HG03469 (cell line): ENCODE results near the gene IL4I1.

Source experiments
- ATAC-seq: cut with Tn5 transposase; IDR thresholded peaks from one replicate; pipeline ENCODE4 v1.9.1; 2021; ENCODE audit warnings: mild to moderate bottlenecking, moderate library complexity, moderate number of reproducible peaks; ENCODE audit not compliant: unreplicated experiment

IL4I1 gene

DNA sequence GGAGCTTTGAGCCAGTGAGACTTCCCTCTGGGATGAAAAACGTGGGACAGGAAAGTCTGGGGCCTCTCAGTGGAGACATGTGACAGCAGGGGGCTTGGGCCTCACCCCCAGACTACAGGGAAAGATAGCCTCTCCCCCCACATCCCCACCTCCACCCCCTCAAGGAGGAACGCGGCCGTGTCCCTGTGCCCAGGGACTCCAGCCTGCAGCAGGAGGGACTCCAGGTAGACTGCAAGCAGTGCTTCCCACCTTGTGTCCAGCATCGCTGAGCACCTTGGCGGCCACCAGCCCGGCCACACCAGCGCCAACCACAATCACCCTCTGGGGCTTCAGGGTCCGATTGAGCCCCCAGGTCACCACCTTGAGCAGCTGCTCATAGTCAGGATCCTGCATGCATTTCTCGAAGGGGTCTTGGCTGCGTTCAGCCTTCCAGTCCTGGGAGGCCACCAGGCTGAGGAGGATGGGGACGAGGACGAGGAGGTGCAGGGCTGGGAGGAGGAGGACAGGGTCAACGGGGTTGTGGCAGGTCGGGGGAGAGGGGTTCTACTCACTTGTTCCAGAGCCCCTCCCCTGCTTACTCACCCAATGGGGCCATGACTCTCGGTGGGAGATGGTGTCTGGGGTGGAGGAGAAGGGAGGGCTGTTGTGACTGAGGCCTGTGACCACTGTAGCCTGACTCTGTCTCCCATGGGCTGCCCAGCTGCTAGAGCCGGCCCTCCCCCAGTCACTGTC lies 955 bp downstream of the IL4I1 start:
- no peak for ATAC-seq

DNA sequence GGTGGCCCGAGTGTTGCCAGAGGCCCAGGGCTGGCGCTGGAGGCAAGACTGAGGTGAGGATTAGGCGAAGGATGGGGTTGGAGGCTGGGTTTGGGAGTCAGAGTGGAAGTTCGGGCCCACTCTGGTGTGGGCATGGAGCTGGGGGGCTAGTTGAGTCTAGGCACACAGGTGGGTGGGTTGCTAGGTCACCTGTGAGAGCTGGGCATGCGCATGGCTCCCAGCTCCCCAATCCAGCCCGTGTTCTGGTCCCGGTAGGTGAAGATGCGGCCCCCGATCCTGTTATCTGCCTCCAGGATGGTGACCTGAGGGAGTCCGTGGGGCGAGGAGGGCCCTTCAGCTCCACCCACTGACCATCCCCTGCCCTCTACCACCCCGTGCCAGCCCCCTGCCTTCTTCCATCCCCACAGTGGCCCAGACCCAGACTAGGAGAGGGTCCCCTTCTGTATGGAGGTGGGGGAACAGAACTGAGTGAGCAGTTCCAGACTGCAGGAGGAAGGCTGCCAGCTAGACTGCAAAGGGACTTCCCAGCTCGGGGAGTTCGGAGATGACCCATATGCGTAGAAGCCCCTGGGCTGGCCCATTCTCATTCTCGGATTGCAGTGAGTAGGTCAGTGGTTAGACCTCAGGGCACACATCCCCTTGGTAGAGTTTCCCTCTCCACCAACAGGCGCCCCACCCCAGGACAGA lies 1.7 kb downstream of the IL4I1 start:
- no peak for ATAC-seq

DNA sequence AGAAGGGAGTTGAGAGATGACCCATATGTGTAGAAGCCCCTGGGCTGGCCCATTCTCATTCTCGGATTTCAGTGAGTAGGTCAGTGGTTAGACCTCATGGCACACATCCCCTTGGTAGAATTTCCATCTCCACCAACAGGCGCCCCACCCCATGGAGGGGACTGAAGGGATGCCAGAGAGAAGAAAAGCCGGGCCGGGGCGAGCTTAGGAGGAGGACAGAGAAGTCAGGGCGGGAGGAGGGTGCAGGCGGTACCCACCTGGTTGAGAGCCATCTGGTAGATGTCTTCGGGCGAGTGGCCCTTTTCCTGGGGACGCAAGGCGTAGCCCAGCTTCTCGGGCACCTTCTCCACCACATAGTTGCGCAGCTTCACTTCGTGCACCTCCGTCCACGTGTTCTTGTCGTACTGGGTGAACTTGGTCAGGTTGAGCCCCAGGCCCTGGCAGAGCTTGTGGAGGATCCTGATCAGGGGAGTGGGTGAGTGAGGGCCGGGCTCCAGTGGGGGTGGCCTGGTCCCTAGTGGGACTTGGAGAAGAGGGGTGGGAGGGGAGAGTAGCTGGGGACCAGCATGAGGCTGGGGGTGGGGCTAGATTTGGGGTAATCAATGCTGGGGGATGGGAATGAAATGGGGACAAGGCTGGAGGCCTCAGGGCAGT lies 2.5 kb downstream of the IL4I1 start:
- ATAC-seq: no peak

DNA sequence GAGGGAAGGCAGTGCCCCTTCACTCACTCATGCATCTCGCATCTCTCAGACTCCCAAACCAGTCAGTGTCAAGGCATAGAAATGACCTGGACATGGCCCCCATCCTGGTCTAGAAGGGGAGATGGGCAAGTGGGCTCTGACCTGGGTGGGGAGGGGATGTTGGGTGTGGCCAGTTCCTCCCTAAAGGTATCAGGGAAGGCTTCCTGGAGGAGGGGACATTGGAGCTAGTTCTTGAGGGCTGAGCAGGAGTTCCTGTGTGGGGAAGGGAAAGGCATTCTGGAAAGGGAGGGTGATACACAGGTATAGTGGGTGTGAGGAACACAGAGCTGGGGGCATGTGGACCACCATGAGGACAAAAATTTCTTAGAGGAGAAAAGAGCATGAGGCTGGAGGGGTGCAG lies 4.0 kb downstream of the IL4I1 start:
- no peak for ATAC-seq

DNA sequence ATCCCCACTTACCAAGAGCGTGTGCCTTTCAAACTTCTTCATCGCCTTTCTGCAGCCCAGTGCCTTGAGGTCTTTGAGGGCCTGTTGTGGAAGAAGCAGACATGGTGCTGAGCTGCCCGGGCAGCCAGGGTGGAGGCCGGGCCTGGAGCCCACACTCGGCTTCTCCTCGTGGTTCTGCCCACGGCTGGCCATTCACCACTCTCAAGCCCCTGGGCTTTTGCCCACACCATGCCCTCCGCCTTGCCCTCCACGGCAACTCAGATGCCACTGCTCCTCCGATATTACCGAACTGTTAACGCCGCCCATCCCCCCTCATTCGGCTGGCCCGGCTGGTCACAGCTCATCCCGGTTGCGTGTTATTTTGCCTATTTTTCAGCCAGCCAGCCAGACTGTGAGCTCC lies 5.3 kb downstream of the IL4I1 start:
- ATAC-seq: no peak

DNA sequence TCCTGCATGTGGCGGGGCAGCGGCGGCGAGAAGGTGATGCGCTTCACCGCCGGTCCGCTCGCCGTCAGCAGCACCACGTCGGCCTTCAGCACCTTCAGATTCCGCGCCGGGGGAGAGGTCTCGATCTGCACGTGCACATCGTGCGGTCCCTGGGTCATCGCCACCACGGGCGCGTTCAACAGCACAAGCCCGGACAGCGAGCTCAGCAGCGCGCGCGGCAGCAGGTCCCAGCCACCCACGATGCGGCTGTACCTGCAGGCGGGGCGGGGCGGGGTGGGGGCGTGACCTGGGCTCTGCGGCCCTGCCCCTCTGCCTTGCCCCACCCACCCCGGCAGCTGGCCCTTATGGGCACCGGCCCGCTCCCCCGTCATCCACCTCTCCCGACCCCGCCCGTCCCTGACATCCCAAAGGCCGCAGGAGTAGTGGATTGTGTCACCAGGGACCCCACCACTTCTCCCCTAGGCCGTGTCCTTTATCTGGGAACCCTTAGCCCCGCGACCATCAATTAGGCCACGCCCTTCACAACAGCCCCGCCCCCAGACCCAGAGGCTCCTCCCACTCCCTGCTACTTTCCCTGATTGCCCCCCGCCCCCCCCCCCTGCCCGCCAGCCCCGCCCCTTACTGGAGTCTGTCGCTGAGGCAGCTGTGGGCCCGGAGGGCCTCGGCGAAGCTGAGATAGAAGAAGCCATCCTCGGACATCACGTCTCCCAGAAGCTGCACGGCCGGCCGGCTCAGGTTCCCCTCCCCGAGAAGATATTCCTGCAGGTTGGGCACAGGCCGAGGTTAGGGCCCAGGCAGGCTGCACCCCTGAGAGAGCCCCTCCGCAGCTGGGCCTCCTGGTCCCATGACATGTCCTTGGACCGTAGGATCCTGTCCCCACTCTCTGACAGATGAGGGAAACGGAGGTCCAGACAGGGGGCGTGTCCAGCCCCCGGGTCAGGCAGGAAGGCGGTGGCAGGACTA lies 6.1 kb downstream of the IL4I1 start:
- ATAC-seq: no peak

DNA sequence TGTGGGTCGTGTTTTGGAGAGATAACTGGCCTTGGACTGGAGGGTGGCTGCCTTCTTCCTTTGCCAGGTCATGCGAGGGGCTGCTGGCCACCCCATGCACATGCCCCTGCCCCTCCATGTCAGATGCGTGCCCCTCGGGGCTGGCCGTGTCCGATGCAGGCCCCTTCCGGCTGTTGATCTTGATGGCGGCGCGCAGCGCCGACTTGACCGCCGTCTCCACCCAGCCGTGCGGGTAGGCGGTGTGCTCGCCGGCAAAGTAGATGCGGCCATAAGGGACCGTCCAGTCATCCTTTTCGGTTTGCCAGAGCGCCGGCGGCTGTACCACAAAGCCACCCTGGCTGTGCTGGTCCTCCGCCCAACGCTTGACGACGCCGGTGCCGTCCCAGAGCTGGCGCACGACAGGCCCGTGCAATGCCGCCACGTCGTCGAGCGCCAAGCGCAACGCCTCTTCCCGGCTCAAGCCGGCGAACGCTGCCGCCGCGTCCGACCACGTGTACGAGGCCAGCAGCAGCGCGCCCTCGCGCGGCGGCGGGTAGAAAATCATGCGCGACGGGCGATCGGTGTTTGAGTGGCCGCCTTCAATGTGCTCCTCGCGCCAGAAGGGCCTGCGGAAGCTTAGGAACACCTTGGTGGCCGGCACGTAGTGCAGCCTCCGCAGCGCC lies 6.9 kb downstream of the IL4I1 start:
- ATAC-seq: no peak

DNA sequence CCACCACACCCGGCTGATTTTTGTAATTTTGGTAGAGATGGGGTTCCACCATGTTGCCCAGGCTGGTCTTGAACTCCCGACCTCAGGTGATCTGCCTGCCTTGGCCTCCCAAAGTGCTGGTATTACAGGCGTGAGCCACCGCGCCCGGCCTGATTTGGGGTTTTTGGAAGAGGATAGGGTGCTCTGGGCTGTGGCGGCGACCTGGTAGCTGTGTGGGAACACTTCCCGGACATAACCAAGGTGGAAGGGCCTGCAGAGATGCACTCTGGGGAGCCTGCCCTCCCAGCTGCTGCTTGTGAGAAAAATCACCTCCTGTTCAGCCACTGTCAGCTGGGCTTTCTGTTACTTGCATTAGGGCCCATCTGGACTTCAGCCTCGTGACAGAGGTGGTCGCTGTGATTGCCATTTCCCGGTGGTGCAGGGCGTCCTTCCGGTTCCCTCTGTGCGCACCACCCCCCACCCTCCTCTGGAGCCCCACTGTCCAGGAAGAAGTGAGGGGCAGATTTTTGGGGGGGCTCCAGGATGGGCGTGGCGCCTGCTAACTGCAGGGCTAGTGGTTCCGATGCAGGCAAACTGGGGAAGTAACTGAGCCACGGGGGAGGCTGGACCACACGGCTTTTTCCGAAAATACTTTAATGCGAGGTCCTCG lies 7.5 kb downstream of the IL4I1 start:
- ATAC-seq: no peak

DNA sequence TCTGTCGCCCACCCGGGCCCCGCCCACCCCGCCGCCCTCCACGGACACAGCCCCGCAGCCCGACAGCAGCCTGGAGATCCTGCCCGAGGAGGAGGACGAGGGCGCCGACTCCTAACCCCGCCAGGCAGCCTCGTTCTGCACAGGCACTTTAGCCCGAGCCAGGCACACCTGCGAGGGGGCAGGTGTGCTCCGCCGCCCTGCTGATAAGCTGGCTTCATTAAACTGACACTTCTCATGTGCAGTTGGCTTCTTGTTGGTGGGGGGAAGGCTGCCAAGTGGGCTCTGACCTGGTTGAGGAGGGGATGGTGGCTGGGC lies 8.2 kb downstream of the IL4I1 start:
- no peak for ATAC-seq

DNA sequence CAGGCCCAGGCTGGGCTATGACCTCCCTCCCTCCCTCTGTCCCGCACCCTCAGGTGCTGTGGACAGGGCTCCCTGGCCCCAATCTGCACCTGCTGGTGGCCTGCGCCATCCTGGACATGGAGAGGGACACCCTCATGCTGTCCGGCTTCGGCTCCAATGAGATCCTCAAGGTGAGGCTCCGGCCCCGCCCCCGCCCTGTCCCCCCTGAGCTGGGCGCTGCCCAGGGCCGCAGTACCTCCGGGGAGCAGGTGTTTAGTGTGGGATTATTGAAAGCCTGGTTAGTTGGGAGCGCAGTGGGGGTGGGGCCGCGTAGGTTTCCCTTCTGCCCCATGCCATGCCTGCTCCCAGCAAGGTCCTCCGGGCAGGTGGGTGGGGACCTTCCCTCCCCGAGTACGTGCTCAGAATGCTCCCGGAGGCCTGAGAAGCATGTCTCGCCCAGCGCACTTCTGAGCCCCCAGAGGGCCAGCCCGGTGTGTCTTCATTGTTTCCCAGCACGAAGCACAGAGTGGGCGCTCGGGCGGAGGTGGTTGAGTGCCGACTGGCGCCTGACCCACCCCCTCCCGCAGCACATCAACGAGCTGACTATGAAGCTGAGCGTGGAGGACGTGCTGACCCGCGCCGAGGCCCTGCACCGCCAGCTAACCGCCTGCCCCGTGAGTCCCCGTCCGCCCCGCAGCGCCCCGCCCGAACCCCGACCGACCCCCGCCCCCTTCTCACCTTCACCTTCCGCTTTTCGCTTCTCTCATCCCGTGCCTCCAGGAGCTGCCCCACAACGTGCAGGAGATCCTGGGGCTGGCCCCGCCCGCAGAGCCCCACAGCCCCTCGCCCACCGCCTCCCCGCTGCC lies 8.8 kb downstream of the IL4I1 start:
- ATAC-seq: no peak

DNA sequence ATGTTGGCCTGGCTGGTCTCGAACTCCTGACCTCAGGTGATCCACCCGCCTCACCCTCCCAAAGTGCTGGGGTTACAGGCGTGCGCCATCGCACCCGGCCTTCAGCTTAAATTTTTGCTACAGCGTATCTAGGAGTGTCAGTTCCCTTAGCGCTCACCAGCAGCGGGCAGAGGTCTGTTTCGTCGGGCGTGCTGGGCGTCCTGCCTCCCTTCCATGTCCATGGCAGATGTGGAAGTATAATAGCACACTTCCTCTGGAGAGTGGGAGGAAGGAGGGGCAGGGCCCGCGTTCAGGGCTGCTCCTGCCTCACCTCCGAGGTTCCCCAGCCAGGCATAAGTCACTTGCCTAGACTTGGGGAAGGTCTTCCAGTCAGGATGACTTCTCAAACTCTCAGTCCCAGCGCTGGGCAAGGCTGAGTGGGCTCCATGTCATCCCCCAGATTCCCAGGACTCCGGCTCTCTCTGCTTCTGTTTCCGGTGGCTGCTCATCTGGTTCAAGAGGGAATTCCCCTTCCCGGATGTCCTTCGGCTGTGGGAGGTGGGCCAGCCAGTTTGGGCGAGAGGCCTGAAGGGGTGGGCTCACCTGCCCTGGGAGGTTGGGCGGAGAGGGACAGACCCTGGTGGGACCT lies 9.5 kb downstream of the IL4I1 start:
- no peak for ATAC-seq

DNA sequence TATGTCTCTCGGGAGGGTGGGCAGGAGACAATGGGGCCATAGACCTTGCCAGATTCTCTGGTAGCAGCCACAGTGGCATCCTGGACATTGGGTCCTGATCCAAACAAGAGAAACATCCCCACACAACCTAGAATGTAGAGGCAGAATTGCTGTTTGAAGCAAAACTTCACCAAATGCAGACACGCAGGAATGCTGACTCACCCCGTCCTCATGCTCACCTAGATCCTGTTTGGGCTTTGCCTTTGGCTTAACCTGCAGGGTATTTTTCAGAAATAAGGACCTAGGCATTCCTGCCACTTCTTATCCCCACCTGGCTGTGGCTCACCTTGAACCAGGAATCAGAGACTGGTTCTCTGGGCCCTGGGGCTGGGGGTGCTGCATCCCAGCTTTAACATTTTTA lies 11.9 kb downstream of the IL4I1 start:
- ATAC-seq: no peak

DNA sequence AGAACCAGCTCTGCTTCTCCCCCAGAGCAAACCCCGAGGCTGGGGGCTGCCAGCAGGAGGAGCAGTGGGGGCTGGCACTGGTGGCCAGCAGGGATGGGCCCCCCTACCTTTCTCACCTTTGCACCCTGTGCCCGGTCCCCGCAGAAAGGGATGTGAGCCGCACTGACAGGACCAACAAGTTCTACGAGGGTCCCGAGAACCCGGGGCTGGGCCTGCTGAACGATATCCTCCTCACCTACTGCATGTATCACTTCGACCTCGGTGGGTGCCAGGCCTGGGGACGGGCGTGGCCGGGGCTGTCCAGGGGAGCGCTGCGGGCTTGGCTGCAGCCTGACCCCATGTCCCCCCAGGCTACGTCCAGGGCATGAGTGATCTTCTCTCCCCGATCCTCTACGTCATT lies 12.6 kb downstream of the IL4I1 start:
- ATAC-seq: no peak

DNA sequence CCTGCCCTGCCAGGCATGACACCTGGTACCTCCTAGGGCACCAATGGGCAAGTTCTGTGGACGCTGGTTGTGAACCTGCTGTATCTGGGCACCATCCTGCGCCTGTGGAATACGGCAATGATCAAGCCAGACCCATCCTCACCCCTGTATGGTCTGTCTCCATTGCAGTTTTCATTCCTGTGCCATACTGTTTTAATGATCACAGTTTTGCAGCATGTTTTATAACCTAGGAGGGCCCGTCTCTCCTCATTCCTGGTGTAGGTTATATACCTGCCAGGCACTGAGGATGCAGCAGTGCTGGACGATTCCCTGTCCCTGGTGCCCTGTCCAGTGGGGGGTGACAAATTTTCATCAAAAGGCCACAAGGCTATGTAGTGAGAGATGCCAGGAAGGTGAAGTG lies 13.6 kb downstream of the IL4I1 start:
- no peak for ATAC-seq

DNA sequence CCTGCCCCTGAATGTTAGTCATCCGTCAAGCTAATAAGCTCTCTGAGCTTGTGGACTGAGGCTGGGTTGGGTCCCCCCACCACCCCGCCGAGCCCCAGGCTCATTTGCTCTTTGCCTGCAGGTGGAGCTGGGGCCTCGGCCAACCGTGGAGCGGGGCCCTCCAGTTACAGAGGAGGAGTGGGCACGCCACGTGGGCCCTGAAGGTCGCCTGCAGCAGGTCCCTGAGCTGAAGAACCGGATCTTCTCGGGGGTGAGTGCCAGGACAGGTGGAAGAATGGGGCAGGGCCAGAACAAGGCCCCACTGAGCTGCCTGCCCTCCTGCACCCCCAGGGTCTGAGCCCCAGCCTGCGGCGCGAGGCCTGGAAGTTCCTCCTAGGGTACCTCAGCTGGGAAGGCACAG lies 14.0 kb downstream of the IL4I1 start:
- ATAC-seq: no peak

DNA sequence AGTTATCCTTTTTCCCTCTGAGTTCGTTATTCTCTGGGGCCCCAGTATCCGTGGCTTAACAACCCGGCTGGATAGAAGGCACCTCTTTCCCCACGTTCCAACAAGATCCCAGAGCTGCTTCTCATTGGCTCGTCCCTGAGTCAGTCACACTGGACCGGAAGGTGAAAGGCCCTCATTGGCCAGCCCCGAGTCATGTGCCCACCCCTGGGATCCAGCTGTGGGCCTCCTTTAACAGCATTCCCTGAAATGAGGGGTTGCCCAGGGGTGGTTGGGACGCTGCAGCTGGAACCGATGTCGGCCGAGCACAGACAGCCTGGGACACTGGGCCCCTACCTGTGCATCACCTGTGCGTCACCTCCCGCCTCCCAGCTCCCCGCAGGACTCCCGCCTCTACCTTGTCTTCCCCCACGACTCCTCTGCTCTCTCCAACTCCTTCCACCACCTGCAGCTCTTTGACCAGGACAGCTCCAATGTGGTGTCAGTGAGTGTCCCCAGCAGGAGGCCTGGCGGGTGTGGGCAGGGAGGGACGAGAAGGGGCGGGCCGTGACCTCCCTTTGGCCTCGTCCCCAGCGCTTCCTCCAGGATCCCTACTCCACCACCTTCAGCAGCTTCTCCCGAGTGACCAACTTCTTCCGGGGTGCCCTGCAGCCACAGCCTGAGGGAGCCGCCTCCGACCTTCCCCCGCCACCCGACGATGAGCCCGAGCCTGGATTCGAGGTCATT lies 14.9 kb downstream of the IL4I1 start:
- ATAC-seq: no peak

DNA sequence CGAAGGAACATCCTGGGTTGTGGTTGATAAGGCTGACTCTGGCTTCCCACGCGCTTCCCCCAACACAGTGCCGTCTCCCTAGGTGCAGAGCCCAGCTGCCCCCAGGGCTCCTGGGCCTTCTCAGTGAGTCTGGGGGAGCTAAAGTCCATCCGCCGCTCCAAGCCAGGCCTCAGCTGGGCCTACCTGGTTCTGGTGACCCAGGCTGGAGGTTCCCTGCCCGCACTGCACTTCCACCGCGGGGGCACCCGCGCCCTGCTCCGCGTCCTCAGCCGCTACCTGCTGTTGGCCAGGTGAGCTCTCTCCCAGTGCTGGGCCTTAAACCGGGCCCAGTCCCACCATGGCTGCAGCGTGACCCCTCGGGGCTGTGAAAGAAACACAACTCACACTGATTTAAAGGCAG lies 15.5 kb downstream of the IL4I1 start:
- ATAC-seq: no peak

DNA sequence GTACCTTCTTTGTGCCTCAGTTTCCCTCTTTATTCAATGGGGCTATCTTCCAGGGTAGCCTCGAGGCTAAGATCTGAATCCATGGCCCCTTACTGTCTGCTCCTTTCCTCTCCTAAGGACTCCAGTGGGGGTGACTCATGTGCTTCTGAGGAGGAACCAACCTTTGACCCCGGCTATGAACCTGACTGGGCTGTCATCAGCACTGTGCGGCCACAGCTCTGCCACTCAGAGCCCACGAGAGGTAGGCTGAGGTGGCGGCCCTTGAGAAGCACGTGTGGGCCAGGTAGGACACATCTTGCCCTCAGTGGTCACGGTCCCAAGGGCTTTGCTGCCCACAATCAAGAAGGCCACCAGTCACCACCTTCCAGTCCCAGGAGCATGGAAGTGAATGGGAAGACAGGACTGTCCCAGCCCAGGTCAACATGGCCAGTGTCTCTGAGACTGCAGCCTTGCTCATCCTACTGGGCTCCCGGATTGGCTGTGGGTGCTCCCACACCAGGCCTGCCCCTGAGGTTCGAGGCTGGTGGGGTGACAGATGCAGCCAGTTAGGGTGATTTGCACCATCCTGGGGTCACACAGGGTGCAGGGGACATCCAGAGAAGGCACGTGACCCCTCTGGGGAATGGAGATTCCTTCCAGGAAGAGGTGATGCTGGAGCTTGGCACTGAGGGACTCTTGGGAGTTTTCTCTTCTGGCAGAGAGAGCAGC lies 16.4 kb downstream of the IL4I1 start:
- no peak for ATAC-seq
